ENCODE measurements around the gene CES3.
"Not testable (repeated sequence)": the region's sequence is repeated elsewhere in the genome, so short reads cannot be mapped to it uniquely, and the experiment has no call there.

Gene CES3

GRCh38 chr16:66970775-66971720 lies 10.0 kb downstream of the CES3 start:
- DNase-seq (ENCODE audit: low read depth): no peak

- DNase-seq (ENCODE audit: low read depth): no peak
These were observed 11.9 kb downstream of the CES3 start for GRCh38 chr16:66972983-66973382.

- no peak for DNase-seq (ENCODE audit: low read depth)
These were observed 12.7 kb downstream of the CES3 start for GRCh38 chr16:66973716-66974115.

- not testable (repeated sequence) for DNase-seq (ENCODE audit: low read depth)
These were observed 13.3 kb downstream of the CES3 start for GRCh38 chr16:66974156-66974931.

- DNase-seq (ENCODE audit: low read depth): peak; percentile 12
These were observed 13.8 kb downstream of the CES3 start for GRCh38 chr16:66974932-66975246.

GRCh38 chr16:66975302-66975893 lies 14.3 kb downstream of the CES3 start:
- DNase-seq (ENCODE audit: low read depth): no peak

GRCh38 chr16:66976746-66977145 lies 15.7 kb downstream of the CES3 start:
- DNase-seq (ENCODE audit: low read depth): no peak

GRCh38 chr16:66977341-66978113 lies 16.5 kb downstream of the CES3 start:
- DNase-seq (ENCODE audit: low read depth): peak; percentile 88

GRCh38 chr16:66979011-66979717 lies 18.1 kb downstream of the CES3 start:
- no peak for DNase-seq (ENCODE audit: low read depth)

- DNase-seq (ENCODE audit: low read depth): no peak
These were observed 22.0 kb downstream of the CES3 start for GRCh38 chr16:66983033-66983432.

- no peak for DNase-seq (ENCODE audit: low read depth)
These were observed 23.8 kb downstream of the CES3 start for GRCh38 chr16:66984892-66985311.

GRCh38 chr16:66986559-66986958 lies 25.5 kb downstream of the CES3 start:
- no peak for DNase-seq (ENCODE audit: low read depth)

- no peak for DNase-seq (ENCODE audit: low read depth)
These were observed 27.2 kb downstream of the CES3 start, which contains the start of gene CES4A for GRCh38 chr16:66988197-66988788. Gene CES4A (plus strand): TSS chr16:66988589. CDS start chr16:66988773, 184 bp downstream.

- DNase-seq (ENCODE audit: low read depth): no peak
These were observed 30.5 kb downstream of the CES3 start for GRCh38 chr16:66991545-66992077.

GRCh38 chr16:66993558-66993957 lies 32.5 kb downstream of the CES3 start:
- DNase-seq (ENCODE audit: low read depth): not testable (repeated sequence)

GRCh38 chr16:66996324-66996982 lies 35.4 kb downstream of the CES3 start:
- DNase-seq (ENCODE audit: low read depth): no peak

GRCh38 chr16:66996983-66997358 lies 35.9 kb downstream of the CES3 start:
- DNase-seq (ENCODE audit: low read depth): no peak

GRCh38 chr16:67000384-67001351 lies 39.6 kb downstream of the CES3 start:
- peak; percentile 21 for DNase-seq (ENCODE audit: low read depth)

GRCh38 chr16:67001726-67002125 lies 40.7 kb downstream of the CES3 start:
- DNase-seq (ENCODE audit: low read depth): no peak

Measured in stimulated activated CD8-positive, alpha-beta memory T cell treated with anti-CD3 and anti-CD28 coated beads, Interleukin-12 subunit alpha, Interleukin-12 subunit beta, amount 100 ng/mL, for 1 hour (primary cell).